Fibroblast of skin of abdomen (primary cell): Measurements from ENCODE around the gene TTBK1. TPM values are rescaled to one million over a fixed set of nuclear protein-coding genes. Genes with fewer than 3 reads are reported as not detected.

ENCODE experiments used
- DNase-seq: peaks from one replicate; pipeline ENCODE4 v3.0.0-alpha.2; 2013
- polyA plus RNA-seq, 2 experiments: library from polyadenylated mRNA; unstranded; fragments of 120-200 nt; gene quantifications; one replicate each; pipeline ENCODE4 v1.2.1, GENCODE V29; 2013; ENCODE audit not compliant: insufficient read length in 2 of 2

Gene TTBK1
- 0.04 TPM for polyA plus RNA-seq (2013, experiment 1 of 2; ENCODE audit: insufficient read length)
- polyA plus RNA-seq (2013, experiment 2 of 2; ENCODE audit: insufficient read length), result 0.02 TPM

GRCh38 chr6:43242908-43243663, at the start of gene TTBK1:
Gene TTBK1, plus strand, starts transcription at chr6:43243481. Its CDS starts 3,180 bp downstream, at chr6:43246661.
- DNase-seq, result no peak

DNA sequence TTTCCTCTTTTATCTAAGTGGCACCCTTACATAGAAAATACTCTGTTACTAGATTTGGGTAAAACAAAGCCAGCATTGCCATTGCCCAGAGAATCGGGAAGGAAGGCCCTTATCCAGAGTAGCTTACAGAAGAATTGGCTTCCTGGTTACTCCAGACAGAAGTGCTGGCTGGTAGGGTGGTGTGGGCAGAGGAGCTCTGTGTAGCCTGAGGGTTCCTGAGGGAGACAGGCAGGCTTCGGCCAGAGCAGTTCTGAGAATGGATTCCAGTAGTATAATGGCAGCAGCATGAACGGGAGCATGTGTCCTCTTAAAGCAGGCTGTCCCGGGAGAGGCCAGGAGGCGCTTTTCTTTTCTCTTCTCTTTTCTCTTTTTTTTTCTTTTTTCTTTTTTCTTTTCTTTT, 49.4 kb upstream of the TTBK1 start:
- DNase-seq, result no peak

GRCh38 chr6:43196337-43196736, 46.9 kb upstream of the TTBK1 start:
- DNase-seq, result no peak

DNA sequence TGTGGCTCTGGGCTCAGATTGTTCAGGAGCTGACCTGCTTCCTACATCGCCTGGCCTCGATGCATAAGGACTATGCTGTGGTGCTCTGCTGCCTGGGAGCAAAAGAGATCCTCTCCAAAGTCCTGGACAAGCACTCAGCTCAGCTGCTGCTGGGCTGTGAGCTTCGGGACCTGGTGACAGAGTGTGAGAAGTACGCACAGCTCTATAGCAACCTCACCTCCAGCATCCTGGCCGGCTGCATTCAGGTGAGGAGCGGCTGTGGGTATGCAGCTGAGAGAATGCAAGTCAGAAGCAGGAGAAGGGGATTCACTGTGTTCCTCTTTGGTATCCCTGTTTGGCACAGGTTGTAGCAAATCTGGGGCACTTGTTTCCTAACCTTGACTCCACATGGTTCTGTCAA, 43.4 kb upstream of the TTBK1 start:
- DNase-seq, result no peak

- no peak for DNase-seq
Observed at GRCh38 chr6:43200541-43200940, 42.7 kb upstream of the TTBK1 start.

GRCh38 chr6:43202451-43202850, 40.8 kb upstream of the TTBK1 start:
- no peak for DNase-seq

DNA sequence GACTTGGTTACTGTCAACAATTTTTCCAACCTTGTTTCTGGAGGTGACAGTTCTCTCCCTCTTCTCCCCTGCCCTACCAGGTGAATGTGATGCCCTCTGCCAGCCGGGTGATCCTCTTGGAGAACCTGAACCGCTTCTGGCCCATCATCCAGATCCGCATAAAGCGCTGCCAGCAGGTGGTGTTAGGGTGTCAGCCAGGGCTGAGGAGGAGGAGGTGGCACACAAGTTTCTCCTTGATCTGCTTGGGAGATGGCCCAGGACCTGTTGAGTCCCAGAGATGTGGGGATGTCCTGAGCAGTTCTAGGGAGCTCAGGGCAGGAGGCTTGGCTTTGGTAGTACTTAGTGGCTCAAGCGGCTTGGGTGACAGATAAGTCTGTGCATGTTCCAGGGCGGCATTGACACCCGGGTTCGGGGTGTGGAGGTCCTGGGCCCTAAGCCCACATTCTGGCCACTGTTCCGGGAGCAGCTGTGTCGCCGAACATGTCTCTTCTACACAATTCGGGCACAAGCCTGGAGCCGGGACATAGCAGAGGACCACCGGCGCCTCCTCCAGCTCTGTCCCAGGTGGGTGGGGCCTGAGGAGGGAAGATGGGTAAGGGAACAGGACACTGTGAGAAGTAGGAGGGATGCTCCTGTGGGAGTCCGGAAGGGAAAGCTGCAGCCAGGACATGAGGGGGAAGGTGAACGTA, 40.1 kb upstream of the TTBK1 start:
- DNase-seq, result no peak

GRCh38 chr6:43203718-43204095, 39.6 kb upstream of the TTBK1 start:
- DNase-seq, result no peak

- DNase-seq, result no peak
Observed at GRCh38 chr6:43204271-43205105, 38.8 kb upstream of the TTBK1 start.

DNA sequence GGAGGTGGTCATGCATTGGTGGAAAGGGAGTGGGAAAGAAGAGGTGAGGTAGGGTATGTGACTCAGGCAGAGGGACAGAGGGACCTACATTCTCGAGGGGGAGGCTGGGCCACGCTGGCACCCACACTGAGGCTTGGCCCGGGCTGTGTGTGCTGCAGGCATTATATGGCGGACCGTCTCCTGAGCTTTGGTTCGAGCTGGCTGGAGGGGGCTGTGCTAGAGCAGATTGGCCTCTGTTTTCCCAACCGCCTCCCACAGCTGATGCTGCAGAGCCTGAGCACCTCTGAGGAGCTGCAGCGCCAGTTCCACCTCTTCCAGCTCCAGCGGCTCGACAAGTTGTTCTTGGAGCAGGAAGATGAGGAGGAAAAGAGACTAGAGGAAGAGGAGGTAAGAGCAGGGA, 37.4 kb upstream of the TTBK1 start:
- no peak for DNase-seq

DNA sequence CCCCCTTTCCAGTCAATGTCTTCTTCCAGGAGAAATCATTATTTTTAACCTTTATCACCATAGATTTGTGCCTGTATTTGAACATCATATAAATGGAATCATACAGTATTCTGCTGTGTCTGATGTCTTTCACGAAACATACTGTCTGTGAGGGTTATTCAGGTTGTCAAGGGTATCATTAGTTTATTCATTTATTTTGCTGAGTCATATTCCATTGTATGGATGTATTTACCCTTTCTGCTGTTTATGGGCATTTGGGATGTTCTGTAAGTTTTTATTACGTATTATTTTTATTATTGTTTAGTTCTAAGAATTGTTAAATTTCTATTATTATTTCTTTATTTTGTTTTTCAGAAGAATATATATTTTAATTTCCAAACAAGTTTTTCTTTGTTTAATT, 36.0 kb upstream of the TTBK1 start:
- no peak for DNase-seq

GRCh38 chr6:43211955-43212354, 31.3 kb upstream of the TTBK1 start:
- no peak for DNase-seq

GRCh38 chr6:43213431-43213830, 29.9 kb upstream of the TTBK1 start:
- no peak for DNase-seq

DNA sequence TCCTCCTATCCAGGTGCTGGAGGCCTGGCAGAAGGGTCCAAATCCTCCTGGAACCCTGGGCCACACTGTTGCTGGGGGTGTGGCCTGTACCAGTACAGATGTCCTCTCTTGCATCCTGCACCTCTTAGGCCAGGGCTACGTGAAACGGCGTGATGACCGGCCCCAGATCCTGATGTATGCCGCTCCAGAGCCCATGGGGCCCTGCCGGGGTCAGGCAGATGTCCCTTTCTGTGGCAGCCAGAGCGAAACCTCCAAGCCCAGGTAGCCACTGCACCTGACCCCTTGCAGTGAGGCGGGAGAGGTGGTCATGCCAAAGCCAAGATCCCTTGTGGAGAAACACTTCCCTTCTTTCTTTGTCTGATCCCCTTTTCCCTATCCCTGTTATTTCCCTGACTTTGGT, 28.2 kb upstream of the TTBK1 start:
- no peak for DNase-seq

- no peak for DNase-seq
Observed at GRCh38 chr6:43216200-43216599, 27.1 kb upstream of the TTBK1 start.

- DNase-seq, result no peak
Observed at GRCh38 chr6:43217351-43217750, 25.9 kb upstream of the TTBK1 start.

GRCh38 chr6:43219119-43219518, 24.2 kb upstream of the TTBK1 start:
- DNase-seq, result no peak

- DNase-seq, result no peak
Observed at GRCh38 chr6:43219814-43220213, 23.5 kb upstream of the TTBK1 start.

GRCh38 chr6:43220439-43220951, 22.8 kb upstream of the TTBK1 start:
- DNase-seq, result no peak

GRCh38 chr6:43221046-43221972, 22.0 kb upstream of the TTBK1 start:
- no peak for DNase-seq

- DNase-seq, result no peak
Observed at GRCh38 chr6:43222418-43223059, 20.7 kb upstream of the TTBK1 start.
